ENCODE results near the gene CAPZB.
A peak's percentile ranks its signal among the peaks of the same experiment; 100 is the strongest.

CAPZB gene

DNA sequence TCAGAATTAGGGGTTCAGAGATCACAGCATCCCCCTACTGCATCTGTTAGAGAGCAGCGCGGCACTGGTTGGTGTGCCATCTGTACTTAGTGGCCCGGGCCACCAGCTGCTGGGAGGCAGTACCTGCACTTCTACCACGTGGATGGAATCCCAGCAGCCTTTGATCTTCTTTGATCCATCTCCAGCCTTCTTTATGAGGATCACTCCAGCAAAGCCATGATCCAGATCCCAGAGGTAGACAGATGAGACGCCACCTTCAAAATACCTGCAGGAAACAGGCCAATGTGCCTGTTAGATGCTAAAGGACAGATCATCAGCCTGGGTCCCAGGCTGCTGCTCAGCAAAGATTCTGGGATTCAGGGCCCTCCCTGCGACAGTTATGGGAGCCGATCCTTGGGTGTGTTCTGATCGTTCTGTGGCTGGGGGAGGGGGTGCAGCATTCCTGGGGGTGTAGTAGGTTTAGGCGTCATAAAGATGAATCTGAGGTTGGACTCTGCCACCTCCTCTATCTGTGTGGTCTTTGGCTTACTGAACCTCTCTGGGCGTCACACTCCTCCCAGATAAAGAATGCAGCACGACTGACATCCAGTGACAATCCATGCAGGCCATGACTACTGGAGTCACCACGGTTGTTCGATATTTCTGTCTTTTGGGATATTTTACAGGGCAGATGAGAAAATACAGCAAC is 127.9 kb downstream of the CAPZB start:
- TF ChIP-seq CTCF (IDR thresholded peaks at IDR 0.05; ENCODE audit: unreplicated experiment in 3 of 3), result no peak
- no peak overlapping the region for H3K4me3 Mint-ChIP-seq
- peak overlapping the region in 1 of 3 experiments; percentile 41 for H3K27ac Mint-ChIP-seq
- H3K4me1 Mint-ChIP-seq, result peaks cover 23% of the 10 kb centered on the region
- H3K27me3 Mint-ChIP-seq (ENCODE audit: low read depth), result no peaks in the 10 kb centered on the region
- H3K36me3 Mint-ChIP-seq (ENCODE audit: low read depth), result peaks cover 31% of the 10 kb centered on the region
- no peaks in the 10 kb centered on the region for H3K9me3 Mint-ChIP-seq

GRCh38 chr1:19356266-19356665 is 129.1 kb downstream of the CAPZB start:
- H3K4me1 Mint-ChIP-seq, result peaks cover 30% of the 10 kb centered on the region
- no peak overlapping the region for H3K27ac Mint-ChIP-seq
- no peak overlapping the region for H3K4me3 Mint-ChIP-seq
- TF ChIP-seq CTCF (IDR thresholded peaks at IDR 0.05; ENCODE audit: unreplicated experiment in 3 of 3), result no peak
- no peaks in the 10 kb centered on the region for H3K9me3 Mint-ChIP-seq
- H3K36me3 Mint-ChIP-seq (ENCODE audit: low read depth), result peaks cover 40% of the 10 kb centered on the region
- no peaks in the 10 kb centered on the region for H3K27me3 Mint-ChIP-seq (ENCODE audit: low read depth)

- Mint-ChIP-seq H3K27me3 (ENCODE audit: low read depth) (no peaks in the 10 kb centered on the region), H3K9me3 (no peaks in the 10 kb centered on the region), H3K27ac (peak overlapping the region; percentile 24 to 76 (median 39)), H3K4me1 (peaks cover 19% of the 10 kb centered on the region), H3K36me3 (ENCODE audit: low read depth) (peaks cover 45% of the 10 kb centered on the region), H3K4me3 (no peak overlapping the region)
- no peak for TF ChIP-seq CTCF (IDR thresholded peaks at IDR 0.05; ENCODE audit: unreplicated experiment in 3 of 3)
Measured at GRCh38 chr1:19354531-19354981, 130.8 kb downstream of the CAPZB start.

- Mint-ChIP-seq H3K36me3 (ENCODE audit: low read depth) (peaks cover 45% of the 10 kb centered on the region), H3K4me3 (no peak overlapping the region)
Measured at GRCh38 chr1:19353596-19353995, 131.7 kb downstream of the CAPZB start.

GRCh38 chr1:19352839-19353238 is 132.5 kb downstream of the CAPZB start:
- Mint-ChIP-seq H3K4me3 (no peak overlapping the region), H3K36me3 (ENCODE audit: low read depth) (peaks cover 45% of the 10 kb centered on the region), H3K4me1 (peaks cover 19% of the 10 kb centered on the region), H3K9me3 (no peaks in the 10 kb centered on the region), H3K27ac (peak overlapping the region; percentile 67 to 71 (median 71)), H3K27me3 (ENCODE audit: low read depth) (no peaks in the 10 kb centered on the region)
- TF ChIP-seq CTCF (IDR thresholded peaks at IDR 0.05; ENCODE audit: unreplicated experiment in 3 of 3), result no peak

More at GRCh38 chr1:19353596-19353995, 131.7 kb downstream of the CAPZB start:
- Mint-ChIP-seq H3K27me3 (ENCODE audit: low read depth) (no peaks in the 10 kb centered on the region), H3K9me3 (no peaks in the 10 kb centered on the region), H3K27ac (no peak overlapping the region), H3K4me1 (peaks cover 19% of the 10 kb centered on the region)
- TF ChIP-seq CTCF (IDR thresholded peaks at IDR 0.05; ENCODE audit: unreplicated experiment in 3 of 3), result no peak

DNA sequence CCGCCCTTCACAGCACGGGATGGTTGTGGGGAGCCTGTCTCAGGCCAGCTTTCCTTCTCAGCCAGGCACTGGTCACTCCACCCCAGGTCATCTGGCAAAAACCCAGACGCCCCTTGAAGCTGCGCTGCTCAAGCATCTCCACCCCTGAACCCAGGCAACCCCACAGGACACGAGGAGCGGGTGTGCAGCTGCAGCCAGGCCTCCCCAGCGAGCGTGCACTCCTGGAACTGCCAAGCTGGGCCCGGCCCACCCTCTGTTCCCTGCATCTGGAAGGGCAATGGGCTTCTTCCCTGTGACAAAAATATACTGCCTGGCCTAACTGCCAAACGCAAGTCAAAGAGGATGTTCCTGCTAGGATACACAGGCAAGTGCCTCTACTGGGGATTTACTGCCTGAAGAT is 133.5 kb downstream of the CAPZB start:
- Mint-ChIP-seq H3K27ac (peak overlapping the region; percentile 67 to 71 (median 71)), H3K9me3 (no peaks in the 10 kb centered on the region)
- no peak for TF ChIP-seq CTCF (IDR thresholded peaks at IDR 0.05; ENCODE audit: unreplicated experiment in 3 of 3)

More for the DNA sequence above, 133.5 kb downstream of the CAPZB start:
- Mint-ChIP-seq H3K4me1 (peaks cover 19% of the 10 kb centered on the region), H3K27me3 (ENCODE audit: low read depth) (no peaks in the 10 kb centered on the region), H3K4me3 (no peak overlapping the region), H3K36me3 (ENCODE audit: low read depth) (peaks cover 37% of the 10 kb centered on the region)
